HCEC 1CT (cell line): ENCODE data around the gene DEPDC1B.
A peak's percentile ranks its signal among the peaks of the same experiment; 100 is the strongest.
"Not testable (repeated sequence)": the region's sequence is repeated elsewhere in the genome, so short reads cannot be mapped to it uniquely, and the experiment has no call there.

Source experiments
- DNase-seq: peaks from one replicate; pipeline ENCODE4 v3.0.0-alpha.2; 2017

DEPDC1B gene

GRCh38 chr5:60639544-60639943, 60.4 kb downstream of the DEPDC1B start:
- no peak for DNase-seq

- DNase-seq = no peak
Observed at GRCh38 chr5:60638300-60638699, 61.7 kb downstream of the DEPDC1B start.

- no peak for DNase-seq
Observed at GRCh38 chr5:60636644-60637043, 63.3 kb downstream of the DEPDC1B start.

- DNase-seq = no peak
Observed at GRCh38 chr5:60636001-60636400, 64.0 kb downstream of the DEPDC1B start.

GRCh38 chr5:60634051-60634450, 65.9 kb downstream of the DEPDC1B start:
- DNase-seq = no peak

GRCh38 chr5:60633341-60633740, 66.6 kb downstream of the DEPDC1B start:
- DNase-seq = peak; percentile 17

- no peak for DNase-seq
Observed at GRCh38 chr5:60632153-60632552, 67.8 kb downstream of the DEPDC1B start.

- DNase-seq = no peak
Observed at GRCh38 chr5:60630836-60631235, 69.1 kb downstream of the DEPDC1B start.

- no peak for DNase-seq
Observed at GRCh38 chr5:60630179-60630578, 69.8 kb downstream of the DEPDC1B start.

- DNase-seq = not testable (repeated sequence)
Observed at GRCh38 chr5:60624875-60625274, 75.1 kb downstream of the DEPDC1B start.

GRCh38 chr5:60620752-60621151, 79.2 kb downstream of the DEPDC1B start:
- not testable (repeated sequence) for DNase-seq

GRCh38 chr5:60613826-60614225, 86.1 kb downstream of the DEPDC1B start:
- no peak for DNase-seq

GRCh38 chr5:60611099-60611740, 88.7 kb downstream of the DEPDC1B start:
- DNase-seq = no peak

- DNase-seq = no peak
Observed at GRCh38 chr5:60604771-60605170, 95.2 kb downstream of the DEPDC1B start.

- no peak for DNase-seq
Observed at GRCh38 chr5:60598424-60598823, 101.5 kb downstream of the DEPDC1B start.

- DNase-seq = no peak
Observed at GRCh38 chr5:60597572-60598320, 102.2 kb downstream of the DEPDC1B start.

GRCh38 chr5:60594715-60595477, 105.1 kb downstream of the DEPDC1B start:
- no peak for DNase-seq

GRCh38 chr5:60590172-60590571, 109.8 kb downstream of the DEPDC1B start:
- DNase-seq = no peak

GRCh38 chr5:60587312-60587711, 112.7 kb downstream of the DEPDC1B start:
- not testable (repeated sequence) for DNase-seq

GRCh38 chr5:60586307-60586901, 113.6 kb downstream of the DEPDC1B start:
- peak; percentile 49 for DNase-seq

GRCh38 chr5:60585618-60586017, 114.3 kb downstream of the DEPDC1B start:
- no peak for DNase-seq

GRCh38 chr5:60584304-60584703, 115.7 kb downstream of the DEPDC1B start:
- DNase-seq = no peak

- DNase-seq = no peak
Observed at GRCh38 chr5:60583616-60584015, 116.3 kb downstream of the DEPDC1B start.
